OCI-LY1 (cell line): Measurements from ENCODE around the gene HOXD8.

Source experiments
- CTCF ChIP-seq: fragments of 200-600 bp; sonication (generic), shearing (Covaris generic); IDR thresholded peaks from 2 replicates; pipeline ENCODE4 v1.5.1; 2017; ENCODE audit warnings: mild to moderate bottlenecking, antibody characterized with exemption, low read length, moderate library complexity, mixed read lengths
- EZH2 ChIP-seq: fragments of 200-600 bp; sonication (generic), shearing (Covaris generic); IDR thresholded peaks from 2 replicates; pipeline ENCODE4 v1.8.0; 2017; ENCODE audit warnings: borderline replicate concordance, mixed run types, mild to moderate bottlenecking, antibody characterized with exemption, low read length, moderate library complexity, mixed read lengths

DNA sequence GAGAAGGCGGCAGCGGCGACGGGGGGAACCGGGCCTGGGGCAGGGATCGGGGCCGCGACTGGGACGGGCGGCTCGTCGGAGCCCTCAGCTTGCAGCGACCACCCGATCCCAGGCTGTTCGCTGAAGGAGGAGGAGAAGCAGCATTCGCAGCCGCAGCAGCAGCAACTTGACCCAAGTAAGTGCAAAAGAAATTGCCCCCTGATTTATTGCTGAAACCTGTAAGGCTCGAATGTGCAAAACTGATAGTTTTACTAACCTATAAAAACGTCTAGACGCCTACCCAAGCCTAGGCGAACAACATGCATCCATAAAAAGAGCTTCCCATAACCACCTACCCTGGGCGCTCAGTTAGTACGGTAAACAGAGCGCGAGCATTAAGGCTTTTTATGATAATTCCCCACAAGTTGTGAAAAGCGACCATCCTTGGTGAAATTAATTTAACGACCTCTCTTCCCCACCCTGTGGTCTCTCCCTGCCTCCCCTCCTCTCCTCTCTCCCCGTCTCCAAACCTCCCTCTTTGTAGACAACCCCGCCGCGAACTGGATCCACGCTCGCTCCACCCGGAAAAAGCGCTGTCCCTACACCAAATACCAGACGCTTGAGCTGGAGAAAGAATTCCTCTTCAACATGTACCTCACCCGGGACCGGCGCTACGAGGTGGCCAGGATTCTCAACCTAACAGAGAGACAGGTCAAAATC is 5.9 kb upstream of the HOXD8 start:
- TF ChIP-seq CTCF (no peak), EZH2 (no peak)
